HG03378 (cell line): ENCODE results near the gene VIPR1.

Experiments used
- ATAC-seq: cut with Tn5 transposase; IDR thresholded peaks from one replicate; pipeline ENCODE4 v1.9.1; 2021; ENCODE audit warnings: mild to moderate bottlenecking, moderate library complexity; ENCODE audit not compliant: unreplicated experiment

The VIPR1 gene

DNA sequence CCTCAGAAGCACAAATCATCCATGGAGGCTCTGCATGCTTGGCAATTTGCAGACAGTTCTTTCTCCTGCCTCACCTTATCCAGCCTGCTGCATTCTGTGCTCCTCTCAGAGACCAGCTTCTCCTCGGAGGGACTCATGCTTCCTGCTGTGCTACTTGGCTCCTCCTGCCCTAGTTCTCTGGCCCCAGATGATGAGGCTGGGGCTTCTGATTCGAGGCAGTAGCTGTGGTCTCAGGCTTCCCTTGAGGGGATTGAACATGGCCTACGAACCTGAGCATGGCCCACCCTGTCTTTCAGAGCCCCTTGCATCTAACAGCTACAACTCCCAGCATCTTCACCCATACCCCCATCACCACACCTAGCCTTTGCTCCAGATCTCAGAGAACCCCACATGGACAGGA is 6.7 kb downstream of the VIPR1 start:
- ATAC-seq: no peak

DNA sequence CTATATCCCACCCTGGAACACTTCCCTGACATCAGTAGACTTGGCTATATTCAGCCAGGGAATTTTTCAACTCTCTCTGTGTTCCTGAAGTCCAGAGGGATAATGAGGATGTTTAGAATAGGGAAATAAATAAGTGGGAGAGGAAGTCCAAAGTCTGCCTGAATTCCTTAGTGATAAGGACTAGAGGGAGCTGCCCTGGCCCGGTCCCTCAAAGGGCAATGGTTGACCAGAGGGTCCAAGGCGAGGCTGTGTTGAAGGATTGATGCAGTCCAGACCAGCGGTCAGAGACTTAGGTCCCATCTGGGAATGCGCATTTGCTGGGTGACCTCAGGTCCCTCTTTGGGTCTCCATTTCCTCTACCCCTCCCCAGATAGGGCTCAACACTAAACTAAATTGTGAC is 7.9 kb downstream of the VIPR1 start:
- no peak for ATAC-seq

DNA sequence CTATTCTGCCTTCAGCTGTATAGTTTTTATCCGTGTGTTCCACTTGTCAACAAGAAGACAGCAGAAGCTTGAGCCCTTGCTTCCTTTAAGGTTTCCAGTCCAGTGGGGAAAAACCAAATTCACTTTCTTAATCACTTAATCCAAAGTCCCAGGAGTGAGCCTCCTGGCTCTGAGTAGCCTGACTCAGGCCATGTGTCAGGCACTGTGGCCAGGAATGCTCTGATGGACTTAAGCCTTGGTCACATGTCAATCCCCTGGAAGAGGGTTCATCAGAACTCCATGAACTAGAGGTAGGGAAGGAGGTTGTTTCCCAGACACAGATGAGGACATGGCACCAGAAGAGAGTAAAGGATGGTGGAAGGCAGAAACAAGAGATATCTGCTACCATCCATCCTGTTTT is 8.8 kb downstream of the VIPR1 start:
- no peak for ATAC-seq

DNA sequence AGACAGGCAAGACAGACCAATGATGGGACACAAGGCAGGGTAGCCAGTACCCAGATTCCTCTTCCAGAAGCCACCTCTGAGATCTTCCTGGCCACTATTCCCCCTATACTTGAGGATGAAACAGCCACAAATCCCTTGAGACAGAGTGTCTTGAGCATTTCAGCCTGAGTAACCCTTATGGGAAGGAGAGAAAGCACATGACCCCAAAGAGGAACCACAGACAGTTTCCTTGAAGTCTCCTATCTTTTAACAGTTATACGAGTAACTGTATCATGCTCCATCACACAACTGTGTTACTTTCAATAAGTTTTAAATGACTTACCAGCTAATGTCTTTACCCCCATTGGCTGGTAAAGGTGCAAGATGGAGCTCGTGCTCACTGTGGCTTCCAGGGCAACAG is 9.3 kb downstream of the VIPR1 start:
- no peak for ATAC-seq

DNA sequence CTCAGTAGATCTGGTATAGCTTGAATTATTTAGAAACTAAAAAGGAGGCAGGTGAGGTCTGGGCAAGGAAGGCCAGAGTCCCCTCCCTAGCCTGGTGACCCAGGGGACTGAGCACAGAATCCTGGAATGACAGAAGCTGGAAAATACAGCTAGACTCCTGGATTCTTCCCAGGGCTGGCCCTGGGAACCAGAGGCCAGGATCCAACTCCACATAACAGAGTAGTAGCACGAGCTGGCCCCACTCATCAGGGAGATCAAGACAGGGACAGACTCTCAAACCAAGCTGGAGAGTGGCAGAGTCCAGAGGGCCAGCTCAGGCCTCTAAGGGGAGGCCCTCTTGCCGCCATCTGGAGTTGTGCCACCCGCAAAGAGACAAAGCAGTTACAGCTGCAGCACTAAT is 10.7 kb downstream of the VIPR1 start:
- no peak for ATAC-seq

DNA sequence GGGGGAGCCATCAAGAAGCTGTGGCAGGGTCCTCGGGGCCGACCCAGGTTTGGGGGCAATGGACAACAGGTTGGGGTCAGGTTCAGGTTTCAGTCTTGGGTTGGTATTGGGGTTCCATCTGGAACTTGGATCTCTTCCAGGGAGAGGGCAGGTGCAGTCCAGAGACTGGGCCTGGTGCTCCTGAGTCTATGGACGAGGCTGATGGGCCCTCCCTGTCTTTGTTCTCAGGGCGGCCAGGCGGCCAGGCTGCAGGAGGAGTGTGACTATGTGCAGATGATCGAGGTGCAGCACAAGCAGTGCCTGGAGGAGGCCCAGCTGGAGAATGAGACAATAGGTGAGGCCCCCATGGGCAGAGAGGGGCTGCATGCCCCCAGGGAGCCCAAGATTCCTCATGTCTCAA is 11.1 kb downstream of the VIPR1 start:
- ATAC-seq: no peak

DNA sequence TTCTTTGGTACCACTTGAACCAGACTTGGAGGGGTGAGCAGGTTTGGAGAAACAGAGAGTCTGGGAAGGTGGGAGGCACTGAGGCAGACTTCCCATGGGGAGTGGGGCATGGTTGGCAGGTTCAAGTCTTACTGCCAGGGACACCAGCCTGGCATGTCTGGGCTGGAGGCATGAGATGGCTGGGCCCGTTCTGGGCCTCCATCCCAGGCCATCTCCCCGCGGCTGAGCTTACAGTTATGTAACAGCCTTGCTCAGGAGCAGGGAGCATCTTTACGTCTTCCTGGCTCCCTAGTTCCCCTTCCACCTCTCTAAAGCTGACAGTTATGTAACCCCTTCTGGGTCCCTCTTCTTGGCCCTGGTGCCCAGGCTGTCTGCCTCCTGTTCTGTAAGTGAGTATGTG is 12.4 kb downstream of the VIPR1 start:
- ATAC-seq: no peak

DNA sequence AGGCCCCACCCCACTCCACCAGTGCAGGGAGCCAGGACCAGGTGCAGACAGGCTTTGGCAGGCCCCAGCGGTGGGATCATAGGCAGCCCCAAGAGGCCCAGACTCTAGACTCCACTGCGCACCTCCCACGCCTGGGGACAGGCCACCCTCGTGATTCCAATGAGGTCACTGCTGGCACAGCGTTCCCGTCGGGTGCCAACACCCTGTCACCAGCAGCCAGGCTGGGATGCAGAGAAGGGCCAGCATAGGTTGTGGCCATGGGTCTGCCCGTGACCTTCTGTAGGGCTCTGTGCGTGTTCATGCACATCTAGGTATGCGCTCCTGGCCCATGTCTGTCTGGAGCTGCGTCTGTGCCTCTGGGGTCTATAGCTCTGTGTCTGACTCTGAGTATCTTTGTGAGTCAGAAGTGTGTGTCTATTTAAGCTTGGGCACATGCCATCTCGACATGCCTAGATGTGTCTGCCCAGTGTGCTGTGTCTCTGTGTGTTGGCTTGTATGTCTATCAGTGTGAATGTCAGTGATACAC is 13.0 kb downstream of the VIPR1 start:
- ATAC-seq: no peak

DNA sequence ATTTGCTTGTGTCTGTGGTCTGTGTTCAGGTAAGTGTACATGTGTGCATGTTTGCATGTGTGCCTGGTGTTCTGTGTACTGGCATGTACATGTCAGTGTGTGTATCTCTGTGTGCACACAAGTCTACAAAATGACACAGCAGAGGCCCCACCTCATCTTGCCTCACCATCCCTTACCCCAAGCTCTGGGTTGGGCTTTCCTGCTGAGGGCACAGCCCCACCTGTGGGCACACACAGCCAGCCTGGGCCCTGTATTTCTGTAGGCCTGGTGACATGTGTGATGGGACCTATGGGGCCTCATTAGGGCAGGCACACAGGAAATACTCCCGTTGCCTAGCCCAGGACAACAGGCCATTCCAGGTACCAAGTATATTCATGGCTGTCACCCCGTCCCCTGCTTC is 13.5 kb downstream of the VIPR1 start:
- no peak for ATAC-seq

DNA sequence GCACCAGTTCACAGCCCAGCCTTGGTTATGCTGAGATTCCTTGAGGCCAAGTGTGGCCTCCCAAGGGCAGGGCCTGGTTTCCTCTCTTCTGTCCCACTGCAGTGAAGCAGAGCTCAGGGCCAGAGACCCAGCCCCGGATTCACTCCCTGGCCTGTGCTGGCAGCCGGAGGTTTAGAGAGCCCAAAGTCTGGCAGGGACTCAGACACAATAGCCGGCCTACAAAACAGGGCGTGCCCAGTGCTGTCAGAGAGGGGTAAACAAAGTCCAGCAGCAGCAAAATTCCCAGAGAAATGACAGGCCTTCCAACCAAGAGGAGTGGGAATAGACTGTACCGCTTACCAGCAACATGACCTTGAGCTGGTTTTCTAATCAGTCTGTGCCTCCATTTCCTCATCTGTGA is 14.0 kb downstream of the VIPR1 start:
- ATAC-seq: no peak

DNA sequence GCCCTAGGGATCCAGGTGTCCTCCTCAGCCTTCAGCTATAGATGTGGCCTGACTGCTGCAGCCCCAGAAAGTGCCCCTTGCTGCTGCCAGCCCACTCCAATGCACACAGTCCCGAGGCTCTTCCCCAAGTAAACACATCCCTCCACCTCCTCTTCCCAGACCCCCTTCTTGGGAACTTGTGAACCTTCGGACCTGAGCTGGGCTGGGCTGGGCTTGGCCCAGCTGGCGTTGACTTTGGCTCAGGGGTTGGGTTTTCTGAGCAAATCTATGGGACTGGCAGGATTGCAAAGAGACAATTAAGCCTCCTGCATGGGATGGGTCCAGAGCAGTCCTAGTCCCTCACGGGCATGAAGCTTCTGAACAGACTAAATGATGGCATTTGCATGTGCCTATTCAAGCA is 14.7 kb downstream of the VIPR1 start:
- no peak for ATAC-seq

DNA sequence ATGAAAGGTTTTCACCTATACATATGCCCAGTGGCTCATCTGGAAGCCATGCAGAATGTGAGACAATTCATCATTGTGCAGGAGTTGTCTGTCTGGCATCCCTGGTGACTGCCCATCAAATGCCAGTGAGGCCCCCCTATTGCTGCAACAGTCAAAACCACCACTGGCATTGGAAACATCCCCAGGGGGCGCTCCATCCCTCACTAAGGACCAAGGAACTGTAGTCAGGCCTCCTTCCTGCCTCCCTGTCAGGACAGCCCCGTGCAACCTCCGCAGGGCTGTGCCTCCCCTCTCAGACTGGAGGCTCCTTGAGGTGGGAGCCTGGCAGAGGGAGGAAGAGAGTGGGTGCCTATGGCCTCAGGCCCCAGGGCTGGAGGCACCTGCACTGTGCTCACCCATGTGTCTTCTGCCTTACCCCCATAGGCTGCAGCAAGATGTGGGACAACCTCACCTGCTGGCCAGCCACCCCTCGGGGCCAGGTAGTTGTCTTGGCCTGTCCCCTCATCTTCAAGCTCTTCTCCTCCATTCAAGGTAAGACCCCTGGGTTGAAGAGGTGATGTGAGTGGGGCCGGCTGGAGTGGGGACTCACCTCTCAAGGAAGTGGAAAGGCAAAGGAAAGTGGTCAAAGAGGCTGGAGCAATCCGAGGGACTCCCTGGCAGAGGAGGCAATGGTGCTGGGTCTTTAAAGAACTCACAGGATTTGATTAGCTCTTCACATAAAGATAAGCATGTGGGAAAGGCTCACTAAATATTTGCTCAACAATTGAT is 16.5 kb downstream of the VIPR1 start:
- ATAC-seq: no peak

DNA sequence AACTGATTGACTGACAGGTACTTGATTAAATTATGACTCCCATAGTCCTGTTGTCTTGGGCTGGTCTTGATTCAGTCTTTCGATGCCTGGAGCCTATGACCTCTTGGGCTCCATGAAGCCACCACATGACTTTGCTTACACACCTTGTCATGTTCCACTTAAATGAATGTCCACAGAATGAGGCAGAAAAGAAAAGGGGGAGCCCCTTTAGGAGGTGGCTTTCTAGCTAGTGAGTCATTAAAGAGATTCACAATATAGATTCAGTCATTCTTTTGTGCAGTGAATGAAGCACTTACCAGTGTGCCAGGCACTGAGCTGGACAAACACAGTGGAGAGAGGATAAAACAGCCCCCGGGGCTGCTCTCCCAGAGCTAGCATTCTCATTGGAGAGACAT is 17.1 kb downstream of the VIPR1 start:
- no peak for ATAC-seq

DNA sequence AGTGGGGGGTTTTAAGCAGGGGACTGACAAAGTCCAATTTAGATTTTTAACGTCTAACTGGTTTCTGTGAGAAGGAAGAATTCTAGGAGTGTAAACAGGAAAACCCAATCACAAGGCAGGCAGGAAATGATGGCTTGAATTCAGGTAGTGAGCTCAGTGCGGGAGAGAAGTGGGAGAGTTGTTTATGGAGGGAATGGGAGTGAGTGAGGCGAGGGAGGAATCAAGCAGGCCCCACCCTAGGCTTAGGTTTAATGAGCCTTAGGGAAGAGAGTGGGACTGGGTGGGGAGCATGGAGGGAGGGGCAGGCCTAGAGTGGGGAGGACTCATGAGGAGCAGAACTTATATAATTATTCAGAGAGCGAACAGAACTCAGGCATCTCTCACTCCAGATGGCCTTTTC is 17.9 kb downstream of the VIPR1 start:
- ATAC-seq: no peak

DNA sequence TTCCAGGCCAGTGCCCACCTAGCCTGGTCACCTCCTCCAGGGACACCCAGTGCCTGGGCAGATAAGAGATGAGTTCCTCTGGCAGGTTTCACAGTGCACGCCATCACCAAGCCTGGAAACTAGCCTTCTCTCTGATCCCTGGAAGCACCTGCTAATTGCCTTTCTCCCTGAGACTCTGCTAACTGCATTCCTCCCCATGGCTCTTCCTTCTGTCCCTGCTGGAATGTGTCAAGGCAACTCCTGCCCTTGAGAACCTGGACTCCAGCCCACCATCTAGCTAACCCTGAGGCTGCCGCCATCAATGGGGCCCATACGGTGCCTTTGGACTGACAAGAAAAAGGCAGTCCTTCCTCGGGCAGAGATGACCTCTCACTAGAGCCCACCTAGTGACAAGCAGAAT is 18.5 kb downstream of the VIPR1 start:
- no peak for ATAC-seq

DNA sequence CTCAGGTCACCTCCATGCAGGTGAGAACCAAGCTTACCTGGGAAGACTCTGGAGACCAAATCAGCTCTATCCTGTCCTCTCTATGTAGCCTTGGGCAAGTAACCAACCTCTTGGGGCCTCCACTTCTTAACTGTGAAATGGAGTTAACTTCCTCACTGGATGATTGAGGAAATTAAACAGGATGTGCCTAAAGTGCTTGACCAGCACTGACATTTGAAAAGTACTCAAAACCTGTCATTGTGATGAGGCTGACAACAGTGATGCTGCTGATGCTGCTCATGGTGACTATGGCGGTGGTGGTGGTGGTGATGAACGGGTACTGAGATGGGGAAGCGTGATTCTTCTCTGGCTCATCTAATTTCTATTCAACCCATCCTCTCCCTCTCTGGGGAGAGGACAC is 22.3 kb downstream of the VIPR1 start:
- ATAC-seq: no peak

DNA sequence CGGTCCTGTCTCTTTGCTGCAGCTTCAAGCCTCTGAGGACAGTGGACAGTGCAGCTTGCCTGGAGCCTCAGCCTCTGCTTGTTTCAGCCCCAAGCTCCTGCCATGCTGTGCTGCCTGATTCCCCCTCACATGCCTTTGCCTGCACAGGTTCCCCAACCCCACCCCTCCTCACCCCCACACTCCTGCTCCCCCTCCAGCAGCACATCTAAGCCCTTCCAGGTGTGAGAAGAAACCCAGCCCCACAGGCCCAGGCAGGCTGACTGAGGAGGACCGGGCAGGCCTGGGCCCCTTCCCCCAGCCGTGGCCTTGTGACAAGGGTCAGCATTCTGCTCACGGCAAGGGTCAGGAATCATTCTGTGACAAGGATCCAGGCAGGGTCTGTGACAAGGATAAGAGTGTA is 22.8 kb downstream of the VIPR1 start:
- no peak for ATAC-seq

DNA sequence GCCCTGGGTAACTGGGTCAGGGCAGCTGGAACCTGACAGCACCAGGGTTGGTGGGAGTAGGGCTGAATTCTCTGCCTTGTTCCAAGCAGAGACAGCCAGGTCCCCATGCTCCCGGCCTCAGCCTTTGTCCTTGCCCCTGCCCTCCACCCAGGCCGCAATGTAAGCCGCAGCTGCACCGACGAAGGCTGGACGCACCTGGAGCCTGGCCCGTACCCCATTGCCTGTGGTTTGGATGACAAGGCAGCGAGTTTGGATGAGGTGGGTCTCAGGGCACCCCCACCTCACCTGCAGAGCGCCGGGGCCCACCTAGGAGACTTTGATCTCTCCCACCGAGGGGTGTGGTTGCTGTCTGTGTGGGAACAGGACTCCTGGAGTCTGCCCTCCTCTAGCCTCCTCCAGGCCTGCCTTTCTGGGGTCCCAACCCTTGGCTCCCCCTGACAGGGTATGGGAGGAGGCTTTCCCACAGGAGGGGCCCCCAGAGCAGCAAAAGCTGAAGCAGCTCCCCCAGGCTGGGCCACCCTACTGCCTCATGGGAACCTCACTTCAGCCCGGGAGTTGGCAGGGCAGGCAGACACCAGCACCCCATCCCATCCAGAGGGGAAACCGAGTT is 23.4 kb downstream of the VIPR1 start:
- ATAC-seq: no peak

DNA sequence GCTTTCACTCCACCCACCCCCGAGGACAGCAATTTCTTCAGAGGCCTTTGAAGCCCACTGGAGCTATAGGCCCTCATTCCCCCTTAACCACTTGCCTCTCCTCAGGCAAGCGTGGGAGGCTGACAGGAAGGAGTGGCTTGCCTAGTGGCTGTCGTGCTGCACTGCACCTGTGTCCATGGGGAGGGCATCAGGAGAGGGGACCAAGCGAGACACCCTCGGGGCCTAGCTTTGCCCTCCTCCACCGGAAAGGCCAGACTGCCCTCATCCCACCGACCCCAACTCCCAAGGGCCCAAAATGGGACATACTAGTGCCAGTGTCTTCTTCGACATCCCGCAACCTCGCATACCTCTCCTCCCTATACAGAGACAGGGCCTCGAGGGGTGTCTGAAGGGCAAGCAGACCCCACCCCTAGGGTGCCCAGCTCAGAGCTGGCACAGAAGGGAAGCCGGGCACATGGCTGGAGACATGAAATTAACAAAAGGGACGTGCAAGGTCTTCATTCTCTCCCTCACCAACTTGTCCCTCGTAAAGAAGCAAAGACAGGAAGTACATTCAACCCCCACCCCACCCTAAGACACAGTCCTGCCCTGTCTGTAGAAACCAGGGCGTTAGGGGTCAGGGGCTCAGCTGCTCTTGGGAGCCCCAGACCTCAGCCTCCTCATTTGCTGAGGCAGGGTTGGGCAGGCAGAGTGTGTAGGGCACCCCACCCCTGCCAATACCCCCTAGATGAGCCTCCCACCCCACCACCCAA is 24.3 kb downstream of the VIPR1 start:
- no peak for ATAC-seq

DNA sequence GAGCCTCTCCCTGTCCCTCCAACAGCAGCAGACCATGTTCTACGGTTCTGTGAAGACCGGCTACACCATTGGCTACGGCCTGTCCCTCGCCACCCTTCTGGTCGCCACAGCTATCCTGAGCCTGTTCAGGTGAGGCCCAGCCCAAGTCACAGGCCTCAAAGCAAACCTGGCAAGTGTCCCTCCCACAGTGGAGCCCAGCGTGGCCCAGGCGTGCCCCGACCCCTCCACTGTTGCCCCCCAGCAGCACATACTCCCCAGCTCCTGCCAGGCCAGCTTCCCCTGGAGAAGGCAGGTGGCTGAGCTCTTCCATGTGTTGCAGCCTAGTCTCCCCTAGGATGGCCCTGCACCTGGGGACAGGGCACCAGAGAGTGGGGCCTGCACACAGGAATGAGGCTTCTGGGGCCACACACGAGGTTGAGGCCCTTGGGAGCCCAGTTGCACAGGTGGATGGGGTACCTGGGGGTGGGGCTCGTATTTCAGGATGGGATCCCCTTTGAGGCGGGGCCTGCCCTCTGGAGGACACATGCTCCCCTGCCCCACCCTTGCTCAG is 25.0 kb downstream of the VIPR1 start:
- no peak for ATAC-seq

DNA sequence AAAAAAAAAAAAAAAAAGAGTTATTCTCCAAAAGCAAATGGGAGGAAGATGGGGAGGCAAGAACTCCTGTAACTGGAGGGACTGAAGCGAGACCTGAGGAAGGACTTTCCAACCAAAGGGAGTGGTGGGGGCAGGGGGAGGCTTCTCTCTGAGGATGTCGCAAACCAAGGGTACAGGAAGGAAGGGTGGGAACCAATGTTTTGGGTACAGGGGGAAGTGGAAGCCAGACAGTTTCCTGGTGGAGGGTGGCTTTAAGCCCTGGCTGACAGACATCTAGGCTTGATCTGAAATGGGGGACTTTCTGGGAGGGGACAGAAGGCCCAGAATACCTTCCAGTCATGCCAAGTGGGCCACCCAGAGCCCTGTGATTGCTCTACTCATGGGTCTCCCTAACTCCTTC is 27.0 kb downstream of the VIPR1 start:
- ATAC-seq: no peak

DNA sequence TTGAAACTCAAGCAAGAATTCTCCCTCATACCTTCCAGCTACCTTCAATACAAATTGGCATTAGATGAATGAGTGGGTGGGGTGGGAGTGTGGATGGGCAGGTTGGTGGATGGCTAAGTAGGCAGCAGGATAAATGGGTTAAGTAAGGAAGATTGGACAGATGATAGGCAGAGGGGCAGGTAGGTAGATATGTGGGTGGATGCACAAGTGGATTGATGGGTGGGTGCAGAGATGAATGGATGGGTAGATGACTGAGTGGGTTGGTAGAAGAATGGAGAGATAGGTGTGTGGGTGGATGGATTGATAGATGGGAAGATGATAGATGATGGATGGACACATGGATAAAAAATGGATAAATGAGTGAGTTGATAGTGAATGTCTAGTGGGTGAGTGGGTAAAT is 27.6 kb downstream of the VIPR1 start:
- ATAC-seq: no peak
